GM12801 (cell line): ENCODE measurements around the gene MYH7.

Experiments used
- CTCF ChIP-seq: IDR thresholded peaks from one replicate; pipeline ENCODE4 v1.5.1; 2011; ENCODE audit warnings: control low read depth; ENCODE audit not compliant: insufficient read length; ENCODE audit errors: extremely low read depth

MYH7 gene

DNA sequence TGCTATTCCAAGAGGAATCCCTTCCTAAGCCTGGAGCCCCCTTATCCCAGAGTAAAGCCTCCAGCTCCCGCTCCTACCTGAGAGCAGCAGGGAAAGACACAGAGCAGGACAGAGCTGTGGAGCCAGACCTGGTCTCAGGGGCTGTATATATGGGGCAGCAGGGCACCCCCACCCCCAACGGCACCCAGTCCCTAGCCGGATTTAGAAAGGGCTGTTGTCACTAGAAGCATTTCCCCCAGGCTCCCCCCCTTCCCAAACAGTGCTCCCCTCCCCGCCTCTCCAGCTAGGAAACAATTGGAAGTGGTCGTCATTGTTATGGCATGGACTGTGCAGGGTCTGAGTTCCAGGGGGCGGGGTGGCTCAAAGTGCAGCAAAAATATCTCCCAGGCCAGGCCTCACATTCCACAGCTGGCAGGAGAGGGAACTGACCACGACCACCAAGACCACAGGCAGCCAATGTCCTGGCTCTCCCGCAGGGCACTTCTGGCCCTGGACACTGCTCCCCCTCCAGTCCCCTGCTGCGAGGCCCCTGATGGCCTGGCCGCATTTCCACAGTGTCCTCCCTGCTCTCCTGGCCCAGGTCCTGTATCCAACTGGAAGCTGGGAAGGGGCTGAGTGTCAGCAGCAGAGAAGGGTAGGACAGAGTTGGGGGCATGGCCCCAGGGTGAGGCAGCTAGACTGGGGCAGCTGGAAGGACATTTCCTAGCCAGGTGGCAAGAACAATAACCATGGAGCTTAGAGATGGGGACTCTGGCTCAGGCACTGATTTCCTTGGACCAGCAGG lies at the start of gene MYH7:
TSS of gene MYH7 (minus strand) at position 118 of the 784 bp plus-strand sequence. CDS start 1,928 bp downstream, outside the sequence.
- TF ChIP-seq CTCF = no peak

DNA sequence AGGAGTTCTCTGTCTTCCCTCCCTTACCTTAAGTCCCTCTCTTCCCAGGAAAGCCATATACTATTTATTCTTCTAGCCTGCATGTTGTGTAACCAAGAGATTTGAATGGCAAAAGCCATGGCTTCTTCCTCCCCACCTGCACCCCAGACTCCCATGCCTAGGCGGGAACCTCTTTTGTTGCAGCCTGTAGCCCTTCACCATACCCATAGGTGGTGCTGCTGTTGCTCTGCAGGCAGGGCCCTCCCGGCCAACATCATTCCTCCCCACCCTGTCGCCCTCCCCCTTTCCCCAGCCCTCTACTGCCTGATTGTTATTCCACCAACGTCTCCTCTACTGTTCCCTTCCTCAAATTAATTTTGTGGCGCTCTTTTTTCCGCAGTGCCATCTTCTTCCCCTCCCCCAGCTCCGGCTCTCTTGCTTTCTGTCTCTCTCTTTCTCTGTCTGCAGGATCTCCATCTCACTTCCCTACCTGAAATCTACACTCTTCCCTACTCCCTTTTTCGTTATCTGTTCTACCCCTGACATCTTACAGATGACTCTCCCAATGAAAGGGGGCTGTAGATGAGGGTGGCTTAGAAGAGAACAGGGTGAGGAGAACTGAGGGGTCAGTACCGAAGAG lies 47.9 kb upstream of the MYH7 start:
- no peak for TF ChIP-seq CTCF

DNA sequence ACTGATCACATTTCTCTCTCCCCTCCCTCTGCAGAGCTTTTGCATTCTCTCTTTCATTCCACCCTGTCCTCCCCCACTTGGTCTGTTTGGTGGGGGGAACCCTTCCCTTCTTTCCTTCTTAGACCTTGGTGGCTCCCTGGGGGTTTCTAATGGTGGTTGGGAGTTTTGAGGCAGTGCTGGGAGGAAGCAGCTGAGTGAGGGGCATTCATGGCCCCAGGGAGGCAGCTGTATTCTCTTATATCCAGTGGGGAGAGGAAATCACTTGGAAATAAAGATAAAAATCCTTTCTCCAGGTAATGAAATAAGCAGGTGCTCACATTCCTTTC lies 47.3 kb upstream of the MYH7 start:
- TF ChIP-seq CTCF = no peak

DNA sequence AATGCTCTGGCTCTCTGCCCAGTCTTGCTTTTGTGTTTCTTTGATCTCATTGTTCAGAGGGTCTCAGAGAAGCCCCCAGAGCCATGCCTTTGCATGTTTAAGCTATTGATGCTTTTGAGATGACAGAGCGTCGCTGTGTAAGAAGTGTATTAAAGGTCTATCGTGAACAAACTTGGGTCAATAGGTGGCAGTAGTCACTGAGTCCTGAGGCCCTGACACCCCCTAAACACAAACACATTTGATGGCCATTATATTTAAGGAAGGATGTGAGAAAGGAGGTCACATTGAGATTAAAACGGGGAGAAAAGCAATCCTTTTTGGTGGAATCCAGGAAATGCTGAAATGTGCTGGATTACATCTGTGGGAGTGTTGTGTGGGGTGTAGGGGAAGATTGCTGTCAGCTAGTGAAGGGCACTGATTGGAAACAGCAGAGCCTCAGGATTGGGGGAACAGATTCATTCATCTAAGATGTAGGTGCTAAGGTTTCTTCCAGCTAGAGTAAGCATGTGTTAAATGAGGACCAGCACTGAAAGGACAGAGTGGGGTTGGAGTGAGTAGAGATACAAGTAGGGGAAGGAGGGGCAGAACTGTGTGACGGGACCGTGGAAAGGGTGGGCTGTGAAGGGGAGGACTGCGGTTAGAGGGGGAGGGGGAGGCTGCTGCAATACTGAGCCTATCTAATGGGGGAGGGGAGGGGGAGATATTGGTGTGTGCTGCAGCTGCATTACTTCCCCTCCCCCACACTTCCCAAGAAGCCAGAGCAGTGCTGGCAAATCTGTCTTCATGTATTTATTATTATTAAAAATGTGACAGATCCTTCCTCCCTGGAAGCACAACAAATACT lies 46.7 kb upstream of the MYH7 start:
- no peak for TF ChIP-seq CTCF

GRCh38 chr14:23481362-23481970 lies 46.0 kb upstream of the MYH7 start:
- TF ChIP-seq CTCF = no peak

DNA sequence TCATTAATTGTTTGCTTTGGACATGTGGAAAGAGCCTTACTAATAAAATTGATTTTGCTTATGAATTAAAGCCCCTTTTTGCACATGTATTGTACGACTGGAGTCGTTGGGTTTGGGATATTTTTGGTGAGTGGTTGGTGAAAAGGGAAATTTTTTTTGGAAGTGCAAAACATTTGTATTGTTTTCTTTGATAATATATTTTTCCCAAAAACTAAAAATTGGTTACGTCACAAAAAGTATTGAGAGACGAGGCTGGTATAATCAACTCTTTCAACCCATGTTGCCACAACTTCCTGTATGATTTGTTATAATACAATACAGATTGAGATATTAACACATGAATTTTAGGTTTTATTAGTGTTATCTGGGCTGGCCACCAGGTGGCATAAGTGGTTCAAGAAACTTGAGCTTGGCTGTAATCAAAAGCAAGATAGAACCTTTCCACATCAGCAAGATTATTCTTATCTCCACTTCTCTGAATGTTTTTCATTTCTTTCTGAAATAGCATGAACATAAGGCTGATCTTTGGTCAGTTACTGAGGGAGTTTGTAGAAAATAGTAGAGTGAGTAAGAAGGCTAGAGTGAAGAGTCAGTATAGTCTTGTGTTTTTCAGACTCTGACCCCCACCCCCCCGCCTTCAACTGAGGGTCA lies 42.8 kb upstream of the MYH7 start:
- TF ChIP-seq CTCF = no peak
